ENCODE data around the gene HPS3.

DNA sequence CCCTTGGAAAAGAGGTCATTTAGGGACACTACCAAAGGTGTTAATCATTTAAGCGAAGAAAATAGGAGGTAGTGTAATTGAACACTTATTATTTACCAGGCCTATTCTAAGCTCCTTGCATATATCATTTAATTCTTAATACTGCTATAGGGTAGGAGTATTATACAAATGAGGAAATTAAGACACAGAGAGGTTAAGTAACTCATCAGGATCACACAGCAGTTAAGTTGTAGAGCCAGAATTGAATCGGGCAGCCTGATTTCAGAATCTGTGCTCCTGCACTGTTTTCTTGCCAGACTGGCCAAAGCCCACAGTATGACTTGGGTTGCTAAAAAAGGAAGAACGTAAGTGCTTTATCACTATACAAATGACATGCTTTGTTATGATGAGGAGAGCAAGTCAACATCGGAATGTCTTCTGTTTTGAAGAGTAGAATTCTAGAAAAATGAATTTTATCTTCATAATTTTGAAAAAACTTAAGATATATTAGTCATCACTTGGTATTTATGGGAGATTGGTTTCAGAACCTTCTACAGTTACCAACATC lies 31.4 kb downstream of the HPS3 start:
- TF ChIP-seq CTCF (IDR thresholded peaks at IDR 0.05) (no peak), POLR2A (IDR thresholded peaks at IDR 0.05) (no peak)

All from Peyer's patch (tissue), 4 donors.